GM23248 (cell line): Measurements from ENCODE around the gene ATP2B3. TPM values are rescaled to one million over a fixed set of nuclear protein-coding genes. Genes with fewer than 3 reads are reported as not detected.

Experiments used
- DNase-seq: peaks from one replicate; pipeline ENCODE4 v3.0.0-alpha.2; 2015
- H2AFZ ChIP-seq: fragments of 200-600 bp; sonication (generic); 2 replicates; pipeline ENCODE4 v1.6.1; 2016; ENCODE audit warnings: antibody characterized with exemption
- H3F3A ChIP-seq: fragments of 200-600 bp; sonication (generic); 2 replicates; pipeline ENCODE4 v1.6.1; 2016; ENCODE audit warnings: mild to moderate bottlenecking, antibody characterized with exemption, mixed run types; ENCODE audit not compliant: insufficient read depth
- H3K27ac ChIP-seq: fragments of 200-600 bp; sonication (generic); 2 replicates; pipeline ENCODE4 v1.5.1; 2016; ENCODE audit warnings: mild to moderate bottlenecking
- H3K27me3 ChIP-seq: fragments of 200-600 bp; sonication (generic); replicated peaks from 2 replicates; pipeline ENCODE4 v1.6.1; 2016; ENCODE audit warnings: mild to moderate bottlenecking; ENCODE audit not compliant: insufficient read depth
- H3K36me3 ChIP-seq: fragments of 200-600 bp; sonication (generic); 2 replicates; pipeline ENCODE4 v1.6.1; 2016; ENCODE audit warnings: low read depth, mild to moderate bottlenecking
- H3K4me1 ChIP-seq: fragments of 200-600 bp; sonication (generic); 2 replicates; pipeline ENCODE4 v1.6.1; 2016; ENCODE audit warnings: mild to moderate bottlenecking; ENCODE audit not compliant: insufficient read depth
- H3K4me2 ChIP-seq: fragments of 200-600 bp; sonication (generic); one replicate; pipeline ENCODE4 v1.6.1; 2016; ENCODE audit warnings: mild to moderate bottlenecking; ENCODE audit not compliant: unreplicated experiment
- H3K4me3 ChIP-seq: fragments of 200-600 bp; sonication (generic); 2 replicates; pipeline ENCODE4 v1.5.1; 2016; ENCODE audit warnings: mild to moderate bottlenecking
- H3K79me2 ChIP-seq: fragments of 200-600 bp; sonication (generic); 2 replicates; pipeline ENCODE4 v1.6.1; 2016; ENCODE audit warnings: mild to moderate bottlenecking; ENCODE audit not compliant: insufficient read depth
- H3K9ac ChIP-seq: fragments of 200-600 bp; sonication (generic); 2 replicates; pipeline ENCODE4 v1.6.1; 2016; ENCODE audit warnings: mild to moderate bottlenecking
- H3K9me2 ChIP-seq: fragments of 200-600 bp; sonication (generic); 2 replicates; pipeline ENCODE4 v1.6.1; 2016; ENCODE audit warnings: mixed run types, mild to moderate bottlenecking, moderate library complexity; ENCODE audit not compliant: insufficient read depth
- H3K9me3 ChIP-seq: fragments of 200-600 bp; sonication (generic); one replicate; pipeline ENCODE4 v1.6.1; 2017; ENCODE audit warnings: low read depth
- H4K20me1 ChIP-seq: fragments of 200-600 bp; sonication (generic); 2 replicates; pipeline ENCODE4 v1.6.0; 2016; ENCODE audit not compliant: insufficient read depth
- EZH2 ChIP-seq: fragments of 200-600 bp; sonication (generic); IDR thresholded peaks from 2 replicates; pipeline ENCODE4 v1.6.1; 2018; ENCODE audit warnings: antibody characterized with exemption, mild to moderate bottlenecking; ENCODE audit not compliant: insufficient read depth, poor library complexity, severe bottlenecking
- EZH2phosphoT487 ChIP-seq: fragments of 200-600 bp; sonication (generic); IDR thresholded peaks from 2 replicates; pipeline ENCODE4 v1.6.1; 2018; ENCODE audit warnings: antibody characterized with exemption, moderate library complexity, mild to moderate bottlenecking, low read depth; ENCODE audit not compliant: insufficient read depth
- WGBS, 2 experiments: methylation state at CpG; one replicate each; pipeline ENCODE4 v1.1.6; 2015 to 2017; ENCODE audit warnings: low lambda C conversion rate in 2 of 2, low coverage in 1 of 2; ENCODE audit errors: missing lambda C conversion rate in 2 of 2; 5-methylcytosine and 5-hydroxymethylcytosine counted together
- in situ Hi-C: fragments of 300-500 bp; cut with MboI; formaldehyde crosslinking; loops from 2 replicates; pipeline ENCODE4 v1.15.0; 2020
- polyA plus RNA-seq: library from polyadenylated mRNA; unstranded; fragments of >200 nt; fragmentation: Nextera tagmentation; extraction: Ambion mirVana; gene quantifications from 2 replicates; pipeline ENCODE4 v1.2.1, GENCODE V29; 2016
- total RNA-seq: library from RNA; depleted of rRNA; stranded (reverse); fragments of >200 nt; shearing (Covaris generic); gene quantifications from 2 replicates; pipeline ENCODE4 v1.2.3, GENCODE V29; 2014

The ATP2B3 gene
- total and polyA plus RNA-seq, 2 experiments from 2014 or later, result not detected

DNA sequence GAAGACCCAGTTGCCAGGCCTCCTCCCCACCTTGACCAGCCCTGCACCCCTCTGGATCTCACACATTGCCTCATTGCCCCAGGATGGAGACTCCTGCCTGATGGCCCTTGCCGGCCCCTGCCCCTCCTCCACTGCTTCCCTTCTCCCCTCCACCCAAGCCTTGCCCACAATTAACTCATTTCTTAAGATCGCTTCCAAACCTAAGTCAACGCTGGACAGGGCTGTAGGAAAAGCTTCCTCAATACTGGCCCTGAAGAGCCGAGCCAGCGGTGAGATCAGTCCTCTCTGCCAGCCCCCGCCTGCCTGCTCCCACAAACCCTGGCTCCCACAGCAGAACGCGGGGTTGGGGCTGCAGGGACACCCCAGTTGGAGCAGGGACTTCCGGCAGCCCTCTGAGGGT is 39.5 kb upstream of the ATP2B3 start:
- in situ Hi-C loops, result no loop called here
- peak; percentile 78 for DNase-seq
- TF ChIP-seq EZH2phosphoT487, result no peak
- TF ChIP-seq EZH2, result no peak
- H3K4me2 ChIP-seq, result peak overlapping the region; percentile 48
- H3K9me2 ChIP-seq, result no peaks in the 10 kb centered on the region
- no peaks in the 10 kb centered on the region for H3K9me3 ChIP-seq
- H3K4me3 ChIP-seq, result no peak overlapping the region
- H3K36me3 ChIP-seq, result no peaks in the 10 kb centered on the region
- H4K20me1 ChIP-seq, result no peaks in the 10 kb centered on the region
- H2AFZ ChIP-seq, result no peak overlapping the region
- H3F3A ChIP-seq, result 0 out of 2 replicates have a peak, but pooled peaks cover 4% of the 10 kb centered on the region
- H3K79me2 ChIP-seq, result no peaks in the 10 kb centered on the region
- peak overlapping the region; percentile 54; the same call in 1 of the 2 replicates for H3K9ac ChIP-seq
- H3K27me3 ChIP-seq, result no peaks in the 10 kb centered on the region
- H3K27ac ChIP-seq, result peak overlapping the region; percentile 77
- peaks cover 28% of the 10 kb centered on the region for H3K4me1 ChIP-seq
- 1 to 7% methylated on average over 3 to 9 of the region's 9 CpGs for WGBS, 2 experiments

DNA sequence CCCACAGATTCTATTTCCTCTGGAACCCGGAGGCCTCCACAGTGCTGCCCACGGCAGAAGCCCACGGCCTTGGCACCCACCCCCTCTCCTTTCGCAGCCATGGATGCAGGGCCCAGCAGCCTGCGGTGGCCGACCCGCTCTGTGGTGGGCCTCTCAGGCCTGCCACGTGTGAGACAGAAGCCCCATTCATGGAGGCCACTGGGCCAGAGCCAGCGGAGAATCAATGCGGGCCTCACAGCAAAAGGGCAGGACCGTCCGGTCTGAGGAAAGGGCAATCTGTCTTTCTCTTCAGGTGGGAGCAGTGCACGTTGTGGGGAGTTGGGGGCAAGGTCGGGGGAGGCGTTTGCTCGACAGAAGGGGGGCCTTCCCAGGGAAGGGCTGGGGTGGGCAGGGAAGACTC is 38.7 kb upstream of the ATP2B3 start:
- Histone ChIP-seq H3K36me3 (no peaks in the 10 kb centered on the region), H3K9me3 (no peaks in the 10 kb centered on the region), H3K79me2 (no peaks in the 10 kb centered on the region), H3K9ac (no peak overlapping the region), H4K20me1 (no peaks in the 10 kb centered on the region), H3F3A (0 out of 2 replicates have a peak, but pooled peaks cover 4% of the 10 kb centered on the region), H3K4me2 (no peak overlapping the region), H3K27me3 (no peaks in the 10 kb centered on the region), H3K27ac (no peak overlapping the region), H3K4me1 (peaks cover 28% of the 10 kb centered on the region), H3K9me2 (no peaks in the 10 kb centered on the region), H3K4me3 (no peak overlapping the region), H2AFZ (no peak overlapping the region)
- no peak for DNase-seq
- WGBS, 2 experiments, result 78 to 100% methylated on average over 2 to 5 of the region's 16 CpGs
- TF ChIP-seq EZH2phosphoT487, result no peak
- no peak for TF ChIP-seq EZH2
- in situ Hi-C loops, result no loop called here

GRCh38 chrX:153481043-153481442 is 36.4 kb upstream of the ATP2B3 start:
- H2AFZ ChIP-seq, result no peak overlapping the region
- no peaks in the 10 kb centered on the region for H3K36me3 ChIP-seq
- H3F3A ChIP-seq, result 0 out of 2 replicates have a peak, but pooled peaks cover 2% of the 10 kb centered on the region
- WGBS, 2 experiments, result 67 to 78% methylated on average over 3 to 4 of the region's 13 CpGs
- DNase-seq, result no peak
- H3K4me1 ChIP-seq, result peaks cover 19% of the 10 kb centered on the region
- H3K27ac ChIP-seq, result no peak overlapping the region
- TF ChIP-seq EZH2phosphoT487 (no peak), EZH2 (no peak)
- H3K9ac ChIP-seq, result no peak overlapping the region
- H3K9me2 ChIP-seq, result no peaks in the 10 kb centered on the region
- no peaks in the 10 kb centered on the region for H3K27me3 ChIP-seq
- H3K4me2 ChIP-seq, result no peak overlapping the region
- in situ Hi-C loops, result no loop called here
- no peaks in the 10 kb centered on the region for H3K9me3 ChIP-seq
- no peak overlapping the region for H3K4me3 ChIP-seq
- no peaks in the 10 kb centered on the region for H4K20me1 ChIP-seq
- H3K79me2 ChIP-seq, result no peaks in the 10 kb centered on the region

DNA sequence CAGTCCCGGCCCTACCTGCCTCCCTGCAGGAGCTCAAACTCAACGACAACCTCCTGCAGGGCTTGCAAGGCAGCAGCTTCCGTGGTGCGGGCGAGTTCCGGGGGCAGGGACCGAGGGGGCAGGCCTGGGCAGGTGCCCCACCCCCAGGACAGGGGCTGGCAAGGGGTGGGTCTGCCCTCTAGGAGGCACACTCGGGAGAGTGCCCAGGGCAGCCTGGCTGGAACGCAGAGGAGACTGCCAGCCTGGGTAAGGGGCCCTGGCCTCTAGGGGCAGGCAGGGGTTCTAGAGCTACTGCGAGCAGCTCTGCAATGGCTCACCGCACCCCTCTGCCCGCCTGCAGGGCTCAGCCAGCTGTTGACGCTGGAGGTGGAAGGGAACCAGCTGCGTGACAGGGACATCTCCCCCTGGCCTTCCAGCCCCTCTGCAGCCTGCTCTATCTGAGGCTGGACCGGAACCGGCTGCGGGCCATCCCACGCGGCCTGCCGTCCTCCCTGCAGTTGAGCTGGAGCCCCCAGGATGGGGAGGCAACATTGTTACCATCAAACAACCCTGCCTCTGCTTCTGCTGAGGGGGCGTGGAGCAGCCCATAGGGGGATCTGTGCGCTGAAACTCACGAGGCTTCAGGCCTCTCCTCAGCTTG is 34.9 kb upstream of the ATP2B3 start:
- TF ChIP-seq EZH2phosphoT487 (no peak), EZH2 (no peak)
- no peak overlapping the region for H2AFZ ChIP-seq
- in situ Hi-C loops, result no loop called here

More for the DNA sequence above, 34.9 kb upstream of the ATP2B3 start:
- DNase-seq, result no peak
- Histone ChIP-seq H3K27ac (no peak overlapping the region), H3K27me3 (no peaks in the 10 kb centered on the region), H3K4me1 (peaks cover 7% of the 10 kb centered on the region), H3K9ac (no peak overlapping the region), H3K4me3 (no peak overlapping the region), H4K20me1 (no peaks in the 10 kb centered on the region), H3K9me3 (no peaks in the 10 kb centered on the region), H3K79me2 (no peaks in the 10 kb centered on the region), H3K36me3 (no peaks in the 10 kb centered on the region), H3F3A (no peaks in the 10 kb centered on the region), H3K9me2 (no peaks in the 10 kb centered on the region), H3K4me2 (no peak overlapping the region)
- WGBS, 2 experiments, result 92 to 97% methylated on average over 6 to 9 of the region's 23 CpGs
